ENCODE measurements around the gene TMCO1. TPM values are rescaled to one million over a fixed set of nuclear protein-coding genes. Genes with fewer than 3 reads are reported as not detected.

Gene TMCO1
- total RNA-seq, 4 donors from 2014 or later, result 33.2 to 57.7 (median 40.2) TPM

- TF ChIP-seq CTCF (IDR thresholded peaks at IDR 0.05) (no peak), POLR2A (IDR thresholded peaks at IDR 0.05) (no peak), EP300 (IDR thresholded peaks at IDR 0.05) (no peak), POLR2AphosphoS5 (IDR thresholded peaks at IDR 0.05) (no peak)
- no peaks in the 10 kb centered on the region for H3K27me3 ChIP-seq
- ATAC-seq, result no peak
- H3K27ac ChIP-seq, result no peak overlapping the region
- H3K4me1 ChIP-seq, result peaks cover 0 to 14% (median 11%) of the 10 kb centered on the region in 3 donors
- H3K4me3 ChIP-seq, result no peak overlapping the region
- WGBS, 2 donors (ENCODE audit: low coverage in 1 of 2), result 86 to 98% methylated on average over 7 to 8 of the region's 9 CpGs
- H3K9me3 ChIP-seq, result no peaks in the 10 kb centered on the region
- H3K36me3 ChIP-seq, result peaks cover 0 to 12% of the 10 kb centered on the region in 2 donors
Observed at GRCh38 chr1:165773324-165773965, 4.8 kb upstream of the TMCO1 start.

- ATAC-seq, result no peak
- WGBS, 2 donors (ENCODE audit: low coverage in 1 of 2), result 75 to 88% methylated on average over 3 of the region's 3 CpGs
- H3K27me3 ChIP-seq, result no peaks in the 10 kb centered on the region
- no peaks in the 10 kb centered on the region for H3K9me3 ChIP-seq
- H3K4me1 ChIP-seq, result peaks cover 2 to 20% (median 16%) of the 10 kb centered on the region in 3 donors
- no peak overlapping the region for H3K4me3 ChIP-seq
- TF ChIP-seq EP300 (IDR thresholded peaks at IDR 0.05) (no peak), CTCF (IDR thresholded peaks at IDR 0.05) (no peak), POLR2AphosphoS5 (IDR thresholded peaks at IDR 0.05) (no peak), POLR2A (IDR thresholded peaks at IDR 0.05) (no peak)
- no peak overlapping the region for H3K27ac ChIP-seq
- H3K36me3 ChIP-seq, result peaks cover 0 to 13% of the 10 kb centered on the region in 2 donors
Observed at GRCh38 chr1:165772739-165773138, 4.1 kb upstream of the TMCO1 start.

GRCh38 chr1:165764277-165764676 is 4.4 kb downstream of the TMCO1 start:
- H3K27me3 ChIP-seq, result no peaks in the 10 kb centered on the region
- no peak for TF ChIP-seq EP300 (IDR thresholded peaks at IDR 0.05)
- no peak for TF ChIP-seq POLR2AphosphoS5 (IDR thresholded peaks at IDR 0.05)
- TF ChIP-seq POLR2A (IDR thresholded peaks at IDR 0.05), result no peak
- no peak for TF ChIP-seq CTCF (IDR thresholded peaks at IDR 0.05)
- H3K9me3 ChIP-seq, result no peaks in the 10 kb centered on the region
- WGBS, 2 donors (ENCODE audit: low coverage in 1 of 2), result 88 to 89% methylated on average over 1 of the region's 1 CpG
- H3K4me3 ChIP-seq, result no peak overlapping the region
- no peak overlapping the region for H3K27ac ChIP-seq
- ATAC-seq, result no peak
- peaks cover 0 to 64% of the 10 kb centered on the region in 2 donors for H3K36me3 ChIP-seq
- peaks cover 4 to 47% (median 7%) of the 10 kb centered on the region in 3 donors for H3K4me1 ChIP-seq

GRCh38 chr1:165763442-165763841 is 5.2 kb downstream of the TMCO1 start:
- TF ChIP-seq EP300 (IDR thresholded peaks at IDR 0.05) (no peak), POLR2A (IDR thresholded peaks at IDR 0.05) (no peak), POLR2AphosphoS5 (IDR thresholded peaks at IDR 0.05) (no peak), CTCF (IDR thresholded peaks at IDR 0.05) (no peak)
- Histone ChIP-seq H3K4me1 (peaks cover 4 to 47% (median 7%) of the 10 kb centered on the region in 3 donors), H3K4me3 (no peak overlapping the region), H3K27me3 (no peaks in the 10 kb centered on the region), H3K9me3 (no peaks in the 10 kb centered on the region), H3K36me3 (peaks cover 0 to 72% of the 10 kb centered on the region in 2 donors), H3K27ac (no peak overlapping the region)
- ATAC-seq, result no peak
- 64 to 85% methylated on average over 1 to 2 of the region's 2 CpGs for WGBS, 2 donors (ENCODE audit: low coverage in 1 of 2)

GRCh38 chr1:165762725-165763124 is 5.9 kb downstream of the TMCO1 start:
- WGBS, 2 donors (ENCODE audit: low coverage in 1 of 2), result 96 to 100% methylated on average over 1 of the region's 1 CpG
- TF ChIP-seq POLR2AphosphoS5 (IDR thresholded peaks at IDR 0.05) (no peak), EP300 (IDR thresholded peaks at IDR 0.05) (no peak), CTCF (IDR thresholded peaks at IDR 0.05) (no peak), POLR2A (IDR thresholded peaks at IDR 0.05) (no peak)

More at GRCh38 chr1:165762725-165763124, 5.9 kb downstream of the TMCO1 start:
- no peak overlapping the region for H3K27ac ChIP-seq
- peaks cover 0 to 78% of the 10 kb centered on the region in 2 donors for H3K36me3 ChIP-seq
- ATAC-seq, result no peak
- H3K9me3 ChIP-seq, result no peaks in the 10 kb centered on the region
- peaks cover 1 to 42% (median 2%) of the 10 kb centered on the region in 3 donors for H3K4me1 ChIP-seq
- no peaks in the 10 kb centered on the region for H3K27me3 ChIP-seq
- H3K4me3 ChIP-seq, result no peak overlapping the region
